ENCODE measurements around the gene NMNAT2.
"Not testable (repeated sequence)": the region's sequence is repeated elsewhere in the genome, so short reads cannot be mapped to it uniquely, and the experiment has no call there.

Gene NMNAT2

GRCh38 chr1:183417772-183418491, at the start of gene NMNAT2:
Gene NMNAT2, minus strand, starts transcription at chr1:183418380. Its CDS starts 113 bp downstream, at chr1:183418267.
- DNase-seq, result no peak

- DNase-seq, result no peak
Measured at GRCh38 chr1:183467687-183468086, 49.5 kb upstream of the NMNAT2 start.

DNA sequence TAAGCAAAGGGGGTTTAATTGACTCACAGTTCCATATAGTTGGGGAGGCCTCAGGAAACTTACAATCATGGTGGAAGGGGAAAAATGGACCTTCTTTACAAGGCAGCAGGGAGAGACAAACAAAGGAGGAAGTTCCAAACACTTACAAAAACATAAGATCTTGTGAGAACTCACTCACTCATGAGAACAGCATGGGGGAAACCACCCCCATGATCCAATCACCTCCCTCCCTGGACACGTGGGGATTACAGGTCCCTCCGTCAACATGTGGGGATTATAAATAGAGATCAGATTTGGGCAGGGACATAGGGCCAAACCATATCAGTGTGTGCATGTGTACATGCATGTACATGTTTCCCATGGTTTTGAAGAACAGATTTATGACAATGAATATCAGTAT, 48.6 kb upstream of the NMNAT2 start:
- no peak for DNase-seq

DNA sequence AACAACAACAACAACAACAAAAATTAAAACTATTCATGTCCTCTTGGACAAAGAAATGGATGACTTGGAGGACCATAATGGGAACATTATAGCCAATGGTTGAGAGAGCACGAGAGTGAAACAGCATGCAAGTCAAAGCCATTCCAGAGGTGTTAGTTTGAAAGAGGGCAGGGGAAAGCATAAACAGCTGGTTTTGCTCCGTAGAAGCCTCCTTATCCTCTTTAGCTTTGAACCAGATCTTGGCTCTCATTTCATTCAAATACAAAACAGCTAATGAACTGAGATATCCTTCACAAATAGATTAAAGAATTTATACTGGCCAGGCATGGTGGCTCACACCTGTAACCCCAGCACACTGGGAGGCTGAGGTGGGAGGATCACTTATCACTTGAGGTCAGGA, 45.4 kb upstream of the NMNAT2 start:
- DNase-seq, result no peak

DNA sequence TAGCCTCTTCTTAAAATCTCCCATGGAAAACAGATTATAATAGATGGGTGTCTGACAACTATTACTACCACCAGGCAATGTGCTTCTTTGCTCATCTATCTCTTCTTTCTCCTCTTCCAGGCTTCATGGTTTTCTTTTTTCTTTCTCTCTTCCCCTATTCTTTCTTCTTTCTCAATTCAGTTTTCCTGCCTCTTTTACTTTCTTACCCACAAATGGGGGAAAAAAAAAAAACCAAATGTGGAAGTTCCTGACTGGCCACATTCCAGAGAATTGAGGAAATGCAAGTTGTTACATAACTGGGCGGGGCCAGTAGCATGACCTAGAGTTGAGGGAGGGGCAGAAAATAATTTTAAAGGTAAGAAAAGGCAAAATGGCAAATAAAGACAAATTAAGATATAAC, 43.2 kb upstream of the NMNAT2 start:
- DNase-seq, result peak; percentile 39 to 75

- no peak for DNase-seq
Measured at GRCh38 chr1:183460596-183460995, 42.4 kb upstream of the NMNAT2 start.

- no peak for DNase-seq
Measured at GRCh38 chr1:183457449-183457848, 39.3 kb upstream of the NMNAT2 start.

GRCh38 chr1:183456826-183457225, 38.6 kb upstream of the NMNAT2 start:
- no peak for DNase-seq

- DNase-seq, result no peak
Measured at GRCh38 chr1:183454377-183454776, 36.2 kb upstream of the NMNAT2 start.

- no peak for DNase-seq
Measured at GRCh38 chr1:183450093-183450492, 31.9 kb upstream of the NMNAT2 start.

DNA sequence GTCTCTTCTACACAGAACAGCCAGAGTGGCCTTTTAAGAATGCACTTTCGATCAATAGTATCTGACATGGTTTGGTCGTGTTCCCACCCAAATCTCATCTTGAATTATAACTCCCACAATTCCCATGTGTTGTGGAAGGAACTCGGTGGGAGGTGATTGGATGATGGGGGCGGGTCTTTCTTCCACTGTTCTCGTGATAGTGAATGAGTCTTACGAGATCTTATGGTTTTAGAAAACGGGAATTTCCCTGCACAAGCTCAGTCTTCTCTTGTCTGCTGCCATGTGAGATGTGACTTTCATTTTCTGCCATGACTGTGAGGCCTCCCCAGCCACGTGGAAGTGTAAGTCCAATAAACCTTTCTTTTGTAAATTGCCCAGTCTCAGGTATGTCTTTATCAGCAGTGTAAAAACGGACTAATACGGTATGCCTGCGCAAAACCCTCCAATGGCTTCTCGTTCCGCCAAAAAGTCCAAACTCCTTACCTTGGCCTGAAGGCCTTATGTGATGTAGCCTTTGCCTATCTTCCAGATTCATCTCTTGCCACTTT, 31.1 kb upstream of the NMNAT2 start:
- DNase-seq, result no peak

- DNase-seq, result no peak
Measured at GRCh38 chr1:183444243-183444642, 26.1 kb upstream of the NMNAT2 start.

- DNase-seq, result no peak
Measured at GRCh38 chr1:183443466-183443865, 25.3 kb upstream of the NMNAT2 start.

GRCh38 chr1:183443011-183443410, 24.8 kb upstream of the NMNAT2 start:
- DNase-seq, result no peak

GRCh38 chr1:183438060-183438459, 19.9 kb upstream of the NMNAT2 start:
- no peak for DNase-seq

GRCh38 chr1:183435497-183435896, 17.3 kb upstream of the NMNAT2 start:
- no peak for DNase-seq

- DNase-seq, result no peak
Measured at GRCh38 chr1:183433703-183434102, 15.5 kb upstream of the NMNAT2 start.

DNA sequence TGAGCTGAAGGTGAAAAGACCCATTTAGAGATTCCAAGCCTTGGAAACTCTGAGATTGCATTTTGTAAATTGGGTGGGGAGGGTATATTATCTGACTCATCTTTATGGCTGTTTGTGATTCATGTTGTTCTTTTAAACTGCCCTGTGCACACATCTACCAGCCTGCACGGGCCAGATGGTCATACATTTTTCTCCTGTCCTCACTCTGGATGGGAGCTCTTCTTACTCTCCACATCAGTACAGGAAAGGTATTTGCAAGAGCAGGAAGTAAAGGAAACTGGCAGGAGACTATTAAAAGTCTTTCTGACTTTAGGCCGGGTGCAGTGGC, 14.3 kb upstream of the NMNAT2 start:
- DNase-seq, result no peak

DNA sequence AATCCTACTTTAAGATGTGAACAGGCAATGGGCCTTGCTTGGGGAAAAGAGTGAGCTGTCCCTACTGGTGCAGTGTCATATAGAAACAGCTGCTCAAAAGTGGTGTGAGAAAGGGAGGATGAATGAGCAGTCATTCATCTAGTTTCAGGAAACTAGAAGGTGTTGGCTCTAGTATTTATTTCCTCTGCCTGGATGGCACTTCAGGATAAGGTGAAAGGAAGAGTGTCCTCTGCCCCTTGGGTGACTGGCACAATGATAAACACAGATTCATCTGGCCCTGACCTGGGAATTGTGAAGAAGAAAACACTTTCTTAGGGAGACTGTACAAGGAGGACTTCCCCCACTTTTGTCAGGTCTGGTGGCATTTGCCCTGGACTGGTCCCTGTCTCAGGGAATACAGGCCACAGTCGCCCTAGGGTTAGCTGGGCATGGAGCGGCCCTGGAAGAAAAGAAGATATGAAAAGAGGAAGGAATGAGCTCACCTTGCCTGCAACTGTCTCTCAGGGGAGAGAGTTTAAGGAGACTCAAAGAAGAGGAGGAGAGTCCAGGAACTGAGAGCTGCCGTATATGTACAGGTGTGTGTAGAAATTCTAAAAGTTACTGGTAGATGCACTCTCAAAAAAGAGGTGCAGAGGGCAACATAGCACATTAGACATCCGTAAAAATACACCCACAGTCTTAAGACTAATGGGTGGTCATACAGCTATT, 13.8 kb upstream of the NMNAT2 start:
- DNase-seq, result no peak

GRCh38 chr1:183427591-183427990, 9.4 kb upstream of the NMNAT2 start:
- DNase-seq, result not testable (repeated sequence)

DNA sequence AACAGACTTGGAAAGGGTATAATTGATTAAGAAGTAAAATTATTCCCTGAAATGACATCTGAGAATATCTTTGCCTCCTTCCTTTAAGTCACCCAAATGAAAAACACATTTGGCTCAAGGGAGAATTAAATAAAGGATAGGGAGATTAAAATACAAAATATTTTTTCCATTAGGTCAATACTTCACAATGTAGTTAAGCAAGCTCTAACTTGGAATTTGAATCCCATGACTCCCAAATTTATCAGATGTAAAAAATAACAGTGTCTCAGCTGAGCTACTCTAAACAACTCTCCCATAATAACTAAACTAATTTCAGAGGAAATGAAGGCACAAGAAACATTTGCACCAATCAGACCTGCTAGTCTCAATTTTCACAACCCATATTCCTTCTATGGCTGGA, 6.5 kb upstream of the NMNAT2 start:
- DNase-seq, result no peak

DNA sequence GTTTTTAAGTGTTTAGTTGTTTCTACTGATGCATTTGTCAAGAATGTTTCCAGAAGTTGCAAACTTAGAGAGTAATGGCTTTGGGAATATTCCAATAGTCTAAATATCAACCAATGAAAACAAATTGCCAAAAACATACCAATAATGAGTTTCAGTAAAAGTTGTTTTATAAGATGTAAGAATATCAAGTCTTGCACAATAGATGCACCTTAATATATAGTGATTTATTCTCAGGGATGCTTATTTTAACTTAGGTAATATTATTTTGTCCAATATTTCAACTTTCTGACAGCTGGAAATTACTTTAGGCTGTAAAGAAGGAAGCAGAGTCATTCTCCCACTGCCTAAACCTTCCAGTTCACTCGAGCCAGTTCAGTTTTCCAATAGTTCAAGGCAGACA, 5.4 kb upstream of the NMNAT2 start:
- no peak for DNase-seq

DNA sequence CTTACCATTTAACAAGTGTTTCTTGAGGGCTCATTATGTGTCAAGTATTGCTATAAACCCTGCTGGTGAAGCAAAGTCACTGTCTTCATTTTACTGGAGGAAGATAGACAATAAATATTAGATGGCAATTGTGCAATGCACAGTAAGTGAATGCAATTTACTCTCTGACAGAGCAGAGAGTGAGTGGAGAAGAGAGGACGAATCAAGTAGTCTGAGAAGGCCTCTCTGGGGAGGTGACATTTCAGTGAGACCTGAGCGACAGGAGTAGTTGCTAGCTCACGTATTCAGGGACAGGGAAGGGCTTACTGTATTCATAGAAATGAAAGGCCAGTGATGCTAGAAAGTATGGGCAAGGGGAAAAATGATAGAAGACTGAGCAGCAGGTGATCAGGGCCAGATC, 1.2 kb upstream of the NMNAT2 start:
- DNase-seq, result no peak

DNA sequence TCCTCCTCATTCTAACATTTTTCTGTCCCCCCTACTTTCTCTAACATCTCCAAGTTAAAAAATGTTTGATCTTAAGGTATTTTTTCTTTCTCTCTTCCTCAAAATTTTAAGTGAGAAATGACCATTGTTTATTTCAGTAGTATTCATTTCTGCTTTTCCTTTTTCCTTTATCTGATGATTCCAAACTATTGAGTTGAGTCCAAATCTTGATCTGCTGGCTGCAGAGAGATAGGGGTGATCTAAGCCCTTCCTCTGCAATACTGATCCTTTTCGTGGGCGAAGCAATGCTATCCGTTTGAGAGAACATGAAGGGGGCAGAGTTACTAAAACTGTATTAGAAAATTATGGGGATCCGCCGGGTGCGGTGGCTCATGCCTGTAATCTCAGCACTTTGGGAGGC, 516 bp upstream of the NMNAT2 start:
- no peak for DNase-seq

Data from AML-193 (cell line).